Lower leg skin (tissue), 4 donors: ENCODE results near the gene GOLIM4. TPM values are rescaled to one million over a fixed set of nuclear protein-coding genes. Genes with fewer than 3 reads are reported as not detected.

ENCODE experiments used
- DNase-seq, 2 donors: peaks; one replicate each; pipeline ENCODE4 v3.0.0-alpha.2; 2019; ENCODE audit warnings: low spot score in 2 of 2
- H3K4me3 ChIP-seq: fragments of 200-600 bp; sonication (generic); 2 replicates; pipeline ENCODE4 v1.5.1; 2017; ENCODE audit warnings: mild to moderate bottlenecking, low read depth; ENCODE audit not compliant: poor library complexity, severe bottlenecking
- CTCF ChIP-seq, 3 donors: fragments of 450-650 bp; IDR thresholded peaks; one replicate each; pipeline ENCODE4 v1.5.1; 2016; ENCODE audit warnings: antibody characterized with exemption in 3 of 3, mild to moderate bottlenecking in 3 of 3, moderate library complexity in 2 of 3
- POLR2A ChIP-seq, 2 donors: fragments of 450-650 bp; IDR thresholded peaks; one replicate each; pipeline ENCODE4 v1.6.1; 2016 to 2017; ENCODE audit warnings: antibody characterized with exemption in 2 of 2, mild to moderate bottlenecking in 1 of 2, moderate library complexity in 1 of 2
- WGBS, 2 donors: methylation state at CpG; one replicate each; pipeline ENCODE4 v1.1.5; 2018; 5-methylcytosine and 5-hydroxymethylcytosine counted together
- intact Hi-C: fragments of 100-400 bp; cut with DNase I; formaldehyde crosslinking; loops from one replicate; pipeline ENCODE4 v1.15.0; 2023; ENCODE audit warnings: low total_unique reads
- total RNA-seq, 4 donors: library from RNA; depleted of rRNA; stranded (reverse); fragments of >200 nt; gene quantifications; one replicate each; pipeline ENCODE4 v1.1.0, GENCODE V29; 2016

The GOLIM4 gene
- total RNA-seq, 4 donors from 2014 or later: 7.6 to 25.5 (median 14.5) TPM

- TF ChIP-seq POLR2A (IDR thresholded peaks at IDR 0.05): no peak
- no peak for TF ChIP-seq CTCF (IDR thresholded peaks at IDR 0.05)
- no peak overlapping the region for H3K4me3 ChIP-seq
- intact Hi-C loops: no loop called here
- 83 to 85% methylated on average over 2 of the region's 2 CpGs for WGBS, 2 donors
- DNase-seq: no peak
These were observed 27.4 kb downstream of the GOLIM4 start for GRCh38 chr3:168068346-168068745.

- H3K4me3 ChIP-seq: no peak overlapping the region
- intact Hi-C loops: no loop called here
- no peak for DNase-seq
- TF ChIP-seq POLR2A (IDR thresholded peaks at IDR 0.05) (no peak), CTCF (IDR thresholded peaks at IDR 0.05) (no peak)
These were observed 28.8 kb downstream of the GOLIM4 start for GRCh38 chr3:168066882-168067281.

GRCh38 chr3:168065569-168065968 is 30.2 kb downstream of the GOLIM4 start:
- no peak overlapping the region for H3K4me3 ChIP-seq
- DNase-seq: no peak
- intact Hi-C loops: no loop called here
- TF ChIP-seq CTCF (IDR thresholded peaks at IDR 0.05): no peak
- TF ChIP-seq POLR2A (IDR thresholded peaks at IDR 0.05): no peak

GRCh38 chr3:168063122-168063521 is 32.6 kb downstream of the GOLIM4 start:
- no peak for DNase-seq
- intact Hi-C loops: no loop called here
- TF ChIP-seq POLR2A (IDR thresholded peaks at IDR 0.05): no peak
- no peak for TF ChIP-seq CTCF (IDR thresholded peaks at IDR 0.05)

GRCh38 chr3:168062679-168063078 is 33.0 kb downstream of the GOLIM4 start:
- no peak for DNase-seq
- intact Hi-C loops: no loop called here
- TF ChIP-seq POLR2A (IDR thresholded peaks at IDR 0.05) (no peak), CTCF (IDR thresholded peaks at IDR 0.05) (no peak)
- WGBS, 2 donors: 72 to 85% methylated on average over 6 of the region's 6 CpGs
- no peak overlapping the region for H3K4me3 ChIP-seq

More at GRCh38 chr3:168063122-168063521, 32.6 kb downstream of the GOLIM4 start:
- no peak overlapping the region for H3K4me3 ChIP-seq

GRCh38 chr3:168061332-168061996 is 34.3 kb downstream of the GOLIM4 start:
- no peak for DNase-seq
- H3K4me3 ChIP-seq: no peak overlapping the region
- TF ChIP-seq POLR2A (IDR thresholded peaks at IDR 0.05) (no peak), CTCF (IDR thresholded peaks at IDR 0.05) (no peak)
- 75 to 86% methylated on average over 5 of the region's 5 CpGs for WGBS, 2 donors
- intact Hi-C loops: no loop called here
